HAP-1 (cell line): ENCODE results near the gene VSTM5.

ENCODE experiments used
- DNase-seq, 2 experiments: peaks; one replicate each; pipeline ENCODE4 v3.0.0-alpha.2; 2016 to 2020; ENCODE audit warnings: low spot score in 2 of 2
- H3K27me3 ChIP-seq: fragments of 250-450 bp; sonication (Bioruptor Pico); 2 replicates; pipeline ENCODE4 v1.5.1; 2020; ENCODE audit warnings: low read depth, mild to moderate bottlenecking, moderate library complexity
- H3K36me3 ChIP-seq: fragments of 250-450 bp; sonication (Bioruptor Pico); replicated peaks from 2 replicates; pipeline ENCODE4 v1.5.1; 2020; ENCODE audit warnings: mild to moderate bottlenecking
- H3K4me1 ChIP-seq: fragments of 250-450 bp; sonication (Bioruptor Pico); 2 replicates; pipeline ENCODE4 v1.5.1; 2020; ENCODE audit warnings: mild to moderate bottlenecking
- H3K4me3 ChIP-seq: fragments of 250-450 bp; sonication (Bioruptor Pico); 2 replicates; pipeline ENCODE4 v1.5.1; 2020; ENCODE audit warnings: mild to moderate bottlenecking, moderate library complexity
- H3K9me3 ChIP-seq: fragments of 250-450 bp; sonication (Bioruptor Pico); 2 replicates; pipeline ENCODE4 v1.5.1; 2020; ENCODE audit warnings: mild to moderate bottlenecking, moderate library complexity
- in situ Hi-C: fragments of 300-500 bp; cut with MboI; formaldehyde crosslinking; loops from 3 replicates; pipeline ENCODE4 v1.14.3; 2020; ENCODE audit warnings: low sequenced_read_pairs, inconsistent platforms, mixed read lengths

Gene VSTM5

GRCh38 chr11:93852242-93852641 lies 1.8 kb upstream of the VSTM5 start:
- Histone ChIP-seq H3K36me3 (no peaks in the 10 kb centered on the region), H3K9me3 (no peaks in the 10 kb centered on the region), H3K27me3 (no peaks in the 10 kb centered on the region), H3K4me3 (no peak overlapping the region), H3K4me1 (peaks cover 24% of the 10 kb centered on the region)
- in situ Hi-C loops = no loop called here
- DNase-seq = no peak

GRCh38 chr11:93849751-93850593 lies 446 bp downstream of the VSTM5 start:
- no peak for DNase-seq
- in situ Hi-C loops = no loop called here
- Histone ChIP-seq H3K27me3 (no peaks in the 10 kb centered on the region), H3K9me3 (no peaks in the 10 kb centered on the region), H3K36me3 (no peaks in the 10 kb centered on the region), H3K4me3 (no peak overlapping the region), H3K4me1 (peaks cover 13% of the 10 kb centered on the region)

GRCh38 chr11:93849201-93849600 lies 1.2 kb downstream of the VSTM5 start:
- Histone ChIP-seq H3K27me3 (no peaks in the 10 kb centered on the region), H3K36me3 (no peaks in the 10 kb centered on the region), H3K4me3 (no peak overlapping the region), H3K4me1 (peaks cover 11% of the 10 kb centered on the region), H3K9me3 (no peaks in the 10 kb centered on the region)
- no peak for DNase-seq
- in situ Hi-C loops = no loop called here

DNA sequence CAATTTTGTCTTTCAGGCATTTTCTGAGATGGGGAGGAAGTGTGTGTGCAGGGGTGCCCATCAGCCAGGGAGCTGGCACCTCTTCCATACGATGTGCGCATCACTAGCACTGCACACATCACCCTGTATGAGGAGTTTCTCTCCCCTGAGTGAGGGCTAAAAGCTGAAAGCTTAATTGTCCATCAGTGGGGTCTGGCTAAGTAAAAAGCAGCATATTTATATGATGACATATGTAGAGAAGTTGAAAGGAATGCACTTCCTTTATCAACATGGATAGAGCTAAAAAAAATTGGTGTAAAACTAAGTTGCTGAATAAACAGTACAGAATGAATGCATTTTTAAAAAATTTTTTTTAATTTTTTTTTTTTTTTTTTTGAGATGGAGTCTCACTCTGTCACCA lies 4.0 kb downstream of the VSTM5 start:
- Histone ChIP-seq H3K36me3 (no peaks in the 10 kb centered on the region), H3K9me3 (no peaks in the 10 kb centered on the region), H3K27me3 (no peaks in the 10 kb centered on the region), H3K4me3 (no peak overlapping the region), H3K4me1 (no peaks in the 10 kb centered on the region)
- in situ Hi-C loops = no loop called here
- no peak for DNase-seq

DNA sequence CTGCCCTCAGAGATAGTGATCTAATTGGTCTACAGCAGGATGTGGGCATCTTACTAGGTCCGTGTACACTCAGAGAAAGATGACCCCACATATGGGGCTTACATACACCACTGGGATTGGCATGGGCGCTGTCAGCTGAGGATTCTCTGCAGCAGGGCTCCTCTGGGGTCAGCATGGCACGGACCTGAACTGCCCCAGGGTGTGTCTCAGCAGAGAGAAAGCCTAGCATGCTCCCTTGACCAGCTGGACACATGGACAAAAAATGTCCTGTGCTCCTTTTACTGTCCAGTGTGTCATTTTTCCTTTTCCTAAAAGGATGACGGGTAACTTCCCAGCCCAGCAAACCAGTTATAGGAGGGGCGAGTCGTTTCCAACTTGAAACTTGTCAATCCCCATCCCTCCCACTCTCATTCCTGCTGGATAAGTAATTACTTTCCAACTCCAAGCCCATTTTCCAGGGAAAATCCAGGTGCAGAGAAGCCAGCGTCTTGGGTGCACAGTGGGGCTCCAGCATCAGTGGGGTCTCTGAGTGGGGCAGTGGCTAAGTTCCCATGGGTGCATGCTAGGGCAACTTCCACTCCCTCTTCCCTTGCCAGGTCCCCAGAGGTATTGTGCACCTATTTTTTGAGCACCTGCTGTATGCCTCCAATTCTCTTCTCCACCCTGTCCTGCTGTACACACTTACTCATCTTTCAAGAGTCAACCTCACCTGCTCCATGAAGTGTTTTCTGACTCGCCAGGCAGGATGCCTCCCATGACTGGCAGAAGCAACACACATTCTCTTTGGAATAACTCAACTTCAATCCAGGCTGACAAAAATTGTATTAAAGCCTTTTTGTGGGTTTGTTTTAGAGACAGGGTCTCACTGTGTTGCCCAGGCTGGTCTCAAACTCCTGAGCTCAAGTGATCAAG lies 5.0 kb downstream of the VSTM5 start:
- no peaks in the 10 kb centered on the region for H3K27me3 ChIP-seq
- H3K36me3 ChIP-seq = no peaks in the 10 kb centered on the region
- in situ Hi-C loops = no loop called here
- H3K4me1 ChIP-seq = no peaks in the 10 kb centered on the region
- H3K4me3 ChIP-seq = no peak overlapping the region
- no peaks in the 10 kb centered on the region for H3K9me3 ChIP-seq
- DNase-seq = no peak

DNA sequence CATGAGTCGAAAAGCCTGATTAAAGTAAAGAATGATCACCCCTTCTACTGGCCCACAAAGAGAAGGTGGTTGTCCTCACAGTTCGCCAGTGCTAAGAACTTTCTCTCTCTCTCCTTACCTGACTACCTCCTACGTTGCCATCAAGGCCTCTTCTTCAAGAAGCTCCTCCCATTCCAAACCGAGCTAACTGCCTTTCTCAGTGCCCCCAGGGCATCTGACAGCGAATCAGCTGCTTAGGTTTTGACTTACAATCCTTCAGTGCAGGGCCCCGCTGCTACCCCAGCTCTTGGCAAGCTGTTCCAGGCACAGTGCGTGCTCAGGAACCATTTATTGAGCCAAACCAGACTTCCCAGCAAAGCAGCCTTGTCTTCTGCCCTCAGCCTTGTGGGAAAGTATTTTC lies 5.8 kb downstream of the VSTM5 start:
- no peaks in the 10 kb centered on the region for H3K36me3 ChIP-seq
- in situ Hi-C loops = no loop called here

DNA sequence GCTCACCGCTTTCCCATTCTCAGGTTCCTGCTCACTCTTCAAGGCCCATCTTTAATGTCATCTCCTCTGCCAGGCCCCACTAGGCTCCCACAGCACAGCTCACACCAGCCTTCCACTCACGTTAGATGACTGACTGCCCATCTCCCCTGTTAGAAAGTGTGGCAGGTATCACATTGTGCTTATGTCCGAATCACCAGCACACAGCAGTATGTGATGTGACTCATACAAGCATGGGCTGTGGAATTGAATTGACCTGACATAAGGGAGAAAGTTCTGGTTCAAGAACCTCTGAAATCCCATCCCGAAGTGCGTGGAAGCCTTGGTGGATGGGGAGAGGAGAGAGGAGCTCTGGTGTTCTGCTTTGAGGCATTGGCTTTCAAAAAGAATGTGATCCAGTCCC lies 6.5 kb downstream of the VSTM5 start:
- H3K4me3 ChIP-seq = no peak overlapping the region
- H3K27me3 ChIP-seq = no peaks in the 10 kb centered on the region
- no peaks in the 10 kb centered on the region for H3K4me1 ChIP-seq
- no peaks in the 10 kb centered on the region for H3K36me3 ChIP-seq
- no peak for DNase-seq
- in situ Hi-C loops = no loop called here
- H3K9me3 ChIP-seq = no peaks in the 10 kb centered on the region

More for the DNA sequence above, 5.8 kb downstream of the VSTM5 start:
- DNase-seq = peak in 1 of 2 experiments; percentile 18
- Histone ChIP-seq H3K9me3 (no peaks in the 10 kb centered on the region), H3K4me1 (no peaks in the 10 kb centered on the region), H3K4me3 (no peak overlapping the region), H3K27me3 (no peaks in the 10 kb centered on the region)

- no peaks in the 10 kb centered on the region for H3K36me3 ChIP-seq
- in situ Hi-C loops = no loop called here
- H3K27me3 ChIP-seq = no peaks in the 10 kb centered on the region
- H3K9me3 ChIP-seq = no peaks in the 10 kb centered on the region
- no peak for DNase-seq
- H3K4me3 ChIP-seq = no peak overlapping the region
- H3K4me1 ChIP-seq = no peaks in the 10 kb centered on the region
These were observed 8.0 kb downstream of the VSTM5 start for GRCh38 chr11:93842461-93842860.

GRCh38 chr11:93842034-93842433 lies 8.4 kb downstream of the VSTM5 start:
- no peak overlapping the region for H3K4me3 ChIP-seq
- DNase-seq = no peak
- H3K27me3 ChIP-seq = no peaks in the 10 kb centered on the region
- H3K9me3 ChIP-seq = no peaks in the 10 kb centered on the region
- no peaks in the 10 kb centered on the region for H3K4me1 ChIP-seq
- H3K36me3 ChIP-seq = no peaks in the 10 kb centered on the region
- in situ Hi-C loops = no loop called here

DNA sequence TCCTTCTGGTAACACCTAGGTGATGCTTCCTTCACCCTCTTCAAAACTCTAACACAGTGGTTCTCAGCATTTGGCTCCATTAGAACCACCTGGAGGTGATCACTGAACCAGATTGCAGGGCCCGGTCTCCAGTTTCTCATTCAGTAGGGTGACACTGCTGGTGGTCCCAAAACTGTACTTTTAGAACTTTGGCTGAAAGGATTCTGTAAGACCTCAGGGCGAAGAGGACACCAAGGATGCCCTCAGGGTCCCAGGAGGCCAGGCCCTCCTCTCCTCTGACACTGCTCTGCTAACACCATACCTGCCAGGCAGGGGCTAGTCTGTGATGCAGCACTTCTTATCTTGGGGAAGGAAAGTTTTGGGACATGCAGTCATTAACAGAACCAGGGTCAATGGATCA lies 9.0 kb downstream of the VSTM5 start:
- Histone ChIP-seq H3K4me1 (no peaks in the 10 kb centered on the region), H3K36me3 (no peaks in the 10 kb centered on the region), H3K27me3 (no peaks in the 10 kb centered on the region), H3K9me3 (no peaks in the 10 kb centered on the region), H3K4me3 (no peak overlapping the region)
- in situ Hi-C loops = no loop called here
- no peak for DNase-seq

GRCh38 chr11:93840981-93841380 lies 9.4 kb downstream of the VSTM5 start:
- Histone ChIP-seq H3K4me1 (no peaks in the 10 kb centered on the region), H3K9me3 (no peaks in the 10 kb centered on the region), H3K4me3 (no peak overlapping the region), H3K36me3 (no peaks in the 10 kb centered on the region), H3K27me3 (no peaks in the 10 kb centered on the region)
- in situ Hi-C loops = no loop called here
- DNase-seq = no peak

GRCh38 chr11:93840180-93840579 lies 10.2 kb downstream of the VSTM5 start:
- no peaks in the 10 kb centered on the region for H3K4me1 ChIP-seq
- no peaks in the 10 kb centered on the region for H3K9me3 ChIP-seq
- H3K27me3 ChIP-seq = no peaks in the 10 kb centered on the region
- no peak for DNase-seq
- no peaks in the 10 kb centered on the region for H3K36me3 ChIP-seq
- in situ Hi-C loops = no loop called here
- H3K4me3 ChIP-seq = no peak overlapping the region

DNA sequence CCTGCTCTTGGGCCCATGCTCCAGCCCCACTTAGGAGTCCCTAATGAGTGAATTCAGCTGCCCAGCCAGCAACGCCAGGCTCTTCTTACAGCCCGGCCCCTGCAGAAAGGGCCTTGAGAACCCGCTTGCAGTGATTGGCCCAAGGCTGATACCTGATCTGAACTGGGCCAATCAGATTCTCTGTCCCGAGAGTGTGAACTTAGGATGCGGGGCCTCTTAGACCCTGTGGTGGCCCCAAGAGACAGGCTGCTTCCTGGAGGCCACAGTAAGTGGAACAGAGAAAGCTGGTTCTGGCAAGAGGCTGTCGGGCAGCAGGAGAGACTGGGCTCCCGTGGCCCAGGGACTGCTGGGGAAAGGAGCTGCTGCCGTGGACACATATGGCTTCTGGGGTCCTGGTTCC lies 11.5 kb downstream of the VSTM5 start:
- DNase-seq = no peak
- Histone ChIP-seq H3K4me1 (no peaks in the 10 kb centered on the region), H3K27me3 (no peaks in the 10 kb centered on the region), H3K9me3 (no peaks in the 10 kb centered on the region), H3K4me3 (no peak overlapping the region), H3K36me3 (no peaks in the 10 kb centered on the region)
- in situ Hi-C loops = no loop called here

DNA sequence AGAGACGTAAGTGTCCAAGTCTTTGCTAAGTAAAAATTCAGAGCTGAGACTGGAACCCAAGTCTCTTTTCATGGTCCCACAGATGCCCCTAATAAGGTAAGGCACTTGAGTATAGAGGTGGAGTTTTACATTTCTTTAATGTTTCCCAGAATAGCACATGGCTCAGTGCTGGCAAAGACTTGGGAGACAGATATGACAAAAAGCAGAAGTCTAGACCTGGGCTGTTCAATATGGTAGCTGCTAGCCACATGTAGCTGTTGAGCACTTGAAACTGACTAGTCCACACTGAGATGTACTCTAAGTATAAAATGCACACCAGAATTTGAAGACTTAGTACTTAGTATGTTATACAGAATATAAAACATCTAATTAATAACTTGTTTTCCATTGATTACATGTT lies 17.6 kb downstream of the VSTM5 start:
- Histone ChIP-seq H3K36me3 (no peaks in the 10 kb centered on the region), H3K9me3 (no peaks in the 10 kb centered on the region), H3K27me3 (no peaks in the 10 kb centered on the region), H3K4me1 (no peaks in the 10 kb centered on the region), H3K4me3 (no peak overlapping the region)
- no peak for DNase-seq
- in situ Hi-C loops = no loop called here
